ENCODE results near the gene TULP3. TPM values are rescaled to one million over a fixed set of nuclear protein-coding genes. Genes with fewer than 3 reads are reported as not detected.

The TULP3 gene
- total RNA-seq, 2 donors from 2014 or later: 9.7 to 17.0 TPM

DNA sequence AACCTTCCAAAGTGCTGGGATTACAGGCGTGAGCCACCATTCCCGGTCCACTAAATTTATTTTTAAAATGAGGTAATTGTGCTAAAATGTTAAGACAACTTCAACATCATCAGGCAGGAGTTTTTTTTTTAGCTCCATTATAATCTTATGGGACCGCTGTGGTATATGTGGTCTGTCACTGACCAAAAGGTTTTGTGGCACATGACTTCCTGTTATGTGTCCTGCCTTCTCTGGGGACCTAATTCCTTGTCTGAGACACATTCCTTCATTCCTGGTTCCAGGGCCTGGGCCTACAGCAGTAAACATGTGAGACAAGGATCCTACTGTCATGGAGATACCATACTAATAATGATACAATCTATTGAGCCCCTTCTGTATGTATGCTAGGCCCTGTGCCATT lies 38.8 kb upstream of the TULP3 start:
- H3K27ac ChIP-seq: no peak overlapping the region
- DNase-seq (ENCODE audit: low spot score): no peak
- H3K27me3 ChIP-seq: no peaks in the 10 kb centered on the region
- TF ChIP-seq, protein P1, sequence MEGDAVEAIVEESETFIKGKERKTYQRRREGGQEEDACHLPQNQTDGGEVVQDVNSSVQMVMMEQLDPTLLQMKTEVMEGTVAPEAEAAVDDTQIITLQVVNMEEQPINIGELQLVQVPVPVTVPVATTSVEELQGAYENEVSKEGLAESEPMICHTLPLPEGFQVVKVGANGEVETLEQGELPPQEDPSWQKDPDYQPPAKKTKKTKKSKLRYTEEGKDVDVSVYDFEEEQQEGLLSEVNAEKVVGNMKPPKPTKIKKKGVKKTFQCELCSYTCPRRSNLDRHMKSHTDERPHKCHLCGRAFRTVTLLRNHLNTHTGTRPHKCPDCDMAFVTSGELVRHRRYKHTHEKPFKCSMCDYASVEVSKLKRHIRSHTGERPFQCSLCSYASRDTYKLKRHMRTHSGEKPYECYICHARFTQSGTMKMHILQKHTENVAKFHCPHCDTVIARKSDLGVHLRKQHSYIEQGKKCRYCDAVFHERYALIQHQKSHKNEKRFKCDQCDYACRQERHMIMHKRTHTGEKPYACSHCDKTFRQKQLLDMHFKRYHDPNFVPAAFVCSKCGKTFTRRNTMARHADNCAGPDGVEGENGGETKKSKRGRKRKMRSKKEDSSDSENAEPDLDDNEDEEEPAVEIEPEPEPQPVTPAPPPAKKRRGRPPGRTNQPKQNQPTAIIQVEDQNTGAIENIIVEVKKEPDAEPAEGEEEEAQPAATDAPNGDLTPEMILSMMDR (IDR thresholded peaks at IDR 0.05): no peak
- H3K36me3 ChIP-seq: peaks cover 8% of the 10 kb centered on the region
- H3K9me3 ChIP-seq: no peaks in the 10 kb centered on the region
- peaks cover 0 to 4% of the 10 kb centered on the region in 2 donors for H3K4me1 ChIP-seq
- no peak overlapping the region for H3K4me3 ChIP-seq

DNA sequence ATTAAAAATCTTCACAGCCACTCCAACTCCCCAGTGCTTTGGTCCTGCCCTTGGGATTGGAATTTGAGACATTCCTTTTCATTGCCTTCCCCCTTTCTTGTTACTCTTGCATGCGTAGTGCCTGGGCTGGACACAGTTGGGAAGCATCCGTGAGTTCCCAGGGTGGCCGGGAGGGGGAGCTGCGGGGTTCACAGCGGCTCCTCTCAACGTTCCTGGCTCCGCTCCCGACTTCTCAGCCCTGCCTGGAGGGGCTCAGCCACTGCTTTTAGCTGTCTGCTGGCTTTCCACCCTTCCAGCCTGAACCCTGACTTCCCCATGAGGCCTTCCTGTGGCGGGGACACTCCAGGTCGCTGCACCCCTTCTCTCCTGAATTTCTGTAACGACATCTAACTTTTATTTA lies 37.1 kb upstream of the TULP3 start:
- no peak overlapping the region for H3K27ac ChIP-seq

DNA sequence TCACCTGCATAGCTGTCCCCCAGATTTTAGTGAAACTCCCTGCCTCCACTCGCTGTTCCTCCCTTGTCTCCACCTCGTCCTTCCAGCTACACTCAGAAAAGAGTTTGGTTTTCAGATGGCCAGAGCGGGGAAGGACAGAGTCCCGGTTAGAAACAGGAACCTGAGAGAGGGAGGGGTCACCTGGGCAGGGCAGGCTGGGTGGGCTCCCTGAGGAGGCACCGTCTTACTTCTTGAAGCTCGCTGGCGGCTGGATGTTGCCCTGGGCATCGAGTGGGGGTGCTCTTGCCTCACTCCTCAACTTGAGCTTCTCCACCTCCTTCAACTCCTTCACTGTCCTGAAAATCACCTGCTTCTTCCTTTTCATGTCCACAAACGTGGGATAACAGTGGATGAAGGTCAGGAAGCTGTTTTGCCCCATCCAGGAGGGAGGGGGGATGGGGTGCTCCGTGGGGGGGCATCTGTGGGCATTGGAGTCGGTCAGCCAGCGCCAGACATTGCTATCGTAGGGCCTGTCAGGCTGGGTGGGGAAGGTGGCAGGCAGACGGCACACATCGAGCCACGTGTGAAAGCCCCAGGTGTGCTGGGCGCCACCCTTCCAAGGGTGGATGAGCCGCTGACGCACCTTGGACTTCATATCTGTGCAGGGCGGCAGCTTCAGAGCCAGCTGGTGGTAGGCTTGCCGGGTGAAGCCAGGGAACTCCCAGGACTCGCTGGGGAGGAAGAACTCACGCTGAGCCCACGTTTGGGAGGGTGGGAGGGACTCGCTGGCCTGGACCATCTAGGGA lies 35.8 kb upstream of the TULP3 start:
- Histone ChIP-seq H3K9me3 (no peaks in the 10 kb centered on the region), H3K4me3 (no peak overlapping the region), H3K4me1 (peaks cover 0 to 9% of the 10 kb centered on the region in 2 donors), H3K36me3 (no peaks in the 10 kb centered on the region), H3K27me3 (no peaks in the 10 kb centered on the region), H3K27ac (no peak overlapping the region)
- TF ChIP-seq, protein P1 (IDR thresholded peaks at IDR 0.05): no peak
- DNase-seq (ENCODE audit: low spot score): no peak

More for the DNA sequence above, 37.1 kb upstream of the TULP3 start:
- Histone ChIP-seq H3K4me1 (peaks cover 0 to 7% of the 10 kb centered on the region in 2 donors), H3K9me3 (no peaks in the 10 kb centered on the region), H3K36me3 (no peaks in the 10 kb centered on the region), H3K27me3 (no peaks in the 10 kb centered on the region), H3K4me3 (no peak overlapping the region)
- TF ChIP-seq, protein P1 (IDR thresholded peaks at IDR 0.05): peak; percentile 79 to 88
- peak; percentile 83 for DNase-seq (ENCODE audit: low spot score)

DNA sequence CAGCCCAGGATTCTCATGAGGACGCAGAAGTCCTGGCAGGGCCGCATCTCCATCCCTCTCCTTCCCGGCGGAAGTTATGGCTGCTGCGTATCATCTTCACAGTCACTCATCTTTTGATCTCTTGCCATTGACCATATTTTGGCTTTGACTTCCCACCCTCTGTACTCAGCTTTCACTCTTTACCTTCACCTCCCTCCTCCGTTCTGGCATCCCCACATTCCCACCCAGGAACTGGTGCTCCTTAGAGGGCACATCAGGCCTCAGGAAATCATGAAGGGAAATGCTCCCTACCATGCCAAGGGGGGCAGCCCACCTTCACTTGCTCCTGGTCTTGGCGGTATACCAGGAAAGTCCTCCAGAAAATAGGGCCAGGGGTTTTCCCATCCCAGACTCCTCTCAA lies 35.1 kb upstream of the TULP3 start:
- peaks cover 0 to 9% of the 10 kb centered on the region in 2 donors for H3K4me1 ChIP-seq
- no peak overlapping the region for H3K4me3 ChIP-seq
- no peak overlapping the region for H3K27ac ChIP-seq
- no peak for DNase-seq (ENCODE audit: low spot score)
- no peaks in the 10 kb centered on the region for H3K36me3 ChIP-seq
- TF ChIP-seq, protein P1 (IDR thresholded peaks at IDR 0.05): no peak
- no peaks in the 10 kb centered on the region for H3K27me3 ChIP-seq
- H3K9me3 ChIP-seq: no peaks in the 10 kb centered on the region

DNA sequence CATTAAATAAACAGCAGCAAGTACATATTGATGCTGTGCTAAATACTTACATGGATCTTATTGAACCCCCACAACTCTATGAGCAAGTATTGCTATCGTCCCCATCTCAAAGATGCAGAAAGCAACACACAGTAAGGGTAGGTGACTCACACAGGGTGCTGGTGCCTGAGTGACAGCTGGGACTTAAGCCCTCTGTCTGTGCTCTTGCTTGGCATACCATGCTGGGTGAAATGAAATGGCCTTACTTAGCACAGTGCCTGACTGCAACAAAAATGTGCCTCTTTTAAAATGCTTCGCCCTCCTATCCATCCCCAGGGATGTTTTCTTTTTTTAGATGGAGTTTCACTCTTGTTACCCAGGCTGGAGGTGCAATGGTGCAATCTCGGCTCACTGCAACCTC lies 34.6 kb upstream of the TULP3 start:
- peaks cover 0 to 9% of the 10 kb centered on the region in 2 donors for H3K4me1 ChIP-seq
- H3K9me3 ChIP-seq: no peaks in the 10 kb centered on the region
- no peaks in the 10 kb centered on the region for H3K36me3 ChIP-seq
- no peak for DNase-seq (ENCODE audit: low spot score)
- H3K4me3 ChIP-seq: no peak overlapping the region
- TF ChIP-seq, protein P1 (IDR thresholded peaks at IDR 0.05): no peak
- H3K27ac ChIP-seq: no peak overlapping the region
- no peaks in the 10 kb centered on the region for H3K27me3 ChIP-seq
